Measurements from ENCODE around the gene PBXIP1. TPM values are rescaled to one million over a fixed set of nuclear protein-coding genes. Genes with fewer than 3 reads are reported as not detected.
"Not testable (repeated sequence)": the region's sequence is repeated elsewhere in the genome, so short reads cannot be mapped to it uniquely, and the experiment has no call there.

The PBXIP1 gene
- total RNA-seq, 1 donor from 2014 or later, result 69.1 TPM

GRCh38 chr1:154995301-154995983, 39.5 kb upstream of the PBXIP1 start:
- H3K36me3 Mint-ChIP-seq (ENCODE audit: insufficient read depth); H3K4me3 Mint-ChIP-seq (ENCODE audit: low read depth); H3K4me1 Mint-ChIP-seq (ENCODE audit: low read depth); H3K9me3 Mint-ChIP-seq (ENCODE audit: low read depth); H3K27me3 Mint-ChIP-seq; DNase-seq (ENCODE audit: low spot score, unreplicated experiment): not testable (repeated sequence)
- peak; percentile 44 for TF ChIP-seq CTCF (IDR thresholded peaks at IDR 0.05; ENCODE audit: unreplicated experiment)
- H3K27ac Mint-ChIP-seq, result peak overlapping the region; percentile 33

DNA sequence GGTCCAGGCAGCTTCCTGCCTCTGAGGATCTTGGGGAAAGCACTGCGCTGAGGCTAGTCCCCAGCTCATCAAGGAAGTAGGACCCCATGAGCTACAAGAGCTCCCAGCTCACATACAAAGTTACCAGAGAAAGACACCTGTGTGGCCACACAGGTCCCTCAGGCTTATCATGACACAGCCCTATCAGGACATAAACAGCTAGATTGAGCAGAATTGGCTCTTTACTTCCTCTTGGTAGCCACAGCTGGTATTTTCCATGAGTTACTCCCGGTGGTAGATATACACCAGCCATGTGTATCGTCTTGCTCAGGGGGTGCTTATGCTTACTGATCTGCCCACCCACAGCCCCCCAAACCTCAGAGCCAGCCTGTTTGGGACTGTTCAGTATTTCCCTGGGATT, 38.7 kb upstream of the PBXIP1 start:
- DNase-seq (ENCODE audit: low spot score, unreplicated experiment), result no peak
- H3K36me3 Mint-ChIP-seq (ENCODE audit: insufficient read depth), result peaks cover 2% of the 10 kb centered on the region
- peaks cover 1% of the 10 kb centered on the region for H3K4me1 Mint-ChIP-seq (ENCODE audit: low read depth)
- H3K27ac Mint-ChIP-seq, result no peak overlapping the region
- no peak for TF ChIP-seq CTCF (IDR thresholded peaks at IDR 0.05; ENCODE audit: unreplicated experiment)
- H3K4me3 Mint-ChIP-seq (ENCODE audit: low read depth), result no peak overlapping the region
- no peaks in the 10 kb centered on the region for H3K27me3 Mint-ChIP-seq
- no peaks in the 10 kb centered on the region for H3K9me3 Mint-ChIP-seq (ENCODE audit: low read depth)

DNA sequence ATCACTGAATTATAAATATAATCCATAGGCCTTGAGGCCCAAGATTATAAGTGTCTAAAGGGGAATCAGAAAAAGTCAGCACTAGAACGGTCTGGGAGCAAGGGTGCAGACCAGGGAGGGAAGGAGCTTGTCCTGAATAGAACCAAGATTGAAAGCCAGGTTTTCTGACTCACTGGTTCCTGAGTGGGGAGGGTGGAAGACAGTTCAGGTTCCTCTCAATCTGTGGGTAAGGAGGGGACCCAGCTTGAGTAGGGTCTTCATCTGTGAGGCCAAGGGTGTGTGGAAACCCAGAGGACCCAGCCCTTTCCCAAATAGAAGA, 38.3 kb upstream of the PBXIP1 start:
- Mint-ChIP-seq H3K9me3 (ENCODE audit: low read depth) (no peaks in the 10 kb centered on the region), H3K36me3 (ENCODE audit: insufficient read depth) (peaks cover 2% of the 10 kb centered on the region), H3K4me1 (ENCODE audit: low read depth) (peaks cover 1% of the 10 kb centered on the region), H3K27me3 (no peaks in the 10 kb centered on the region), H3K4me3 (ENCODE audit: low read depth) (no peak overlapping the region), H3K27ac (no peak overlapping the region)
- DNase-seq (ENCODE audit: low spot score, unreplicated experiment), result no peak
- no peak for TF ChIP-seq CTCF (IDR thresholded peaks at IDR 0.05; ENCODE audit: unreplicated experiment)

DNA sequence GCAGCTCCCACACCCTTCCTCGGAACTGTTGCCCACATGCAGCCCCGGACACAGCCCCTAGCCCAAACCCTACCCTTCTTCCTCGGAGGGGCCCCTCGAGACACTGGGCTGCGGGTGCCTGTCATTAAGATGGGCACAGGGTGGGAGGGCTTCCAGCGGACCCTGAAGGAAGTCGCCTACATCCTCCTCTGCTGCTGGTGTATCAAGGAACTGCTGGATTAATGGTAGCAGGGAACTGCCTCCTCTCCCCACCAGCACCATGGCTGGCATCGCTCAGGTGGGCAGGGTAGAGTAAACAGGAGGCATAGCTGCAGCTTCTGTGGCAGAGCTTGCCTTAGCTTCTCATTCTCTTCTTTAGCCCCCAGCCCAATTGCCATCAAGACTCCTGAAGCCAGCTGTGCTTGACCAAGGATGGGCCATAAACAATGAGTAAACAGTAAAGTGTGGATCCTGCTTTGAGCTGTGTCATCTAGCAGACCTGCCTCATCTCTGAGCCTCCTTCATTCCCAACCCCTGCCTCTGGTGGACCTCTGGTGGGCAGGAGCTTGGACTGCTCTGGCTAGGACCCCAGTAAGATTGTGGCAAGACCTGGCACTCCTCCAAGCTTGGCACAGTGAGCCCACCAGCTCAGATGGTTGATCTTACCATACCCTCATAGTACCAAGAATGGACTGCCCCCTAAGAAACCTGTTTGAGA, 37.8 kb upstream of the PBXIP1 start, which contains the start of gene LENEP:
Gene LENEP, plus strand, starts transcription at position 15 of the 697 bp plus-strand sequence. Its CDS starts 22 bp downstream, at position 37.
- DNase-seq (ENCODE audit: low spot score, unreplicated experiment), result no peak
- Mint-ChIP-seq H3K27ac (peak within 1 kb of the TSS; percentile 29), H3K9me3 (ENCODE audit: low read depth) (no peaks in the 10 kb centered on the region), H3K36me3 (ENCODE audit: insufficient read depth) (peaks cover 6% of the 10 kb centered on the region), H3K27me3 (no peaks in the 10 kb centered on the region), H3K4me1 (ENCODE audit: low read depth) (no peaks in the 10 kb centered on the region), H3K4me3 (ENCODE audit: low read depth) (no peak within 1 kb of the TSS)
- TF ChIP-seq CTCF (IDR thresholded peaks at IDR 0.05; ENCODE audit: unreplicated experiment), result no peak

GRCh38 chr1:154992721-154993571, 37.0 kb upstream of the PBXIP1 start:
- peak; percentile 18 for TF ChIP-seq CTCF (IDR thresholded peaks at IDR 0.05; ENCODE audit: unreplicated experiment)
- Mint-ChIP-seq H3K36me3 (ENCODE audit: insufficient read depth) (peaks cover 8% of the 10 kb centered on the region), H3K9me3 (ENCODE audit: low read depth) (no peaks in the 10 kb centered on the region), H3K4me1 (ENCODE audit: low read depth) (no peaks in the 10 kb centered on the region), H3K27ac (no peak overlapping the region), H3K27me3 (no peaks in the 10 kb centered on the region), H3K4me3 (ENCODE audit: low read depth) (no peak overlapping the region)
- no peak for DNase-seq (ENCODE audit: low spot score, unreplicated experiment)
